Lower leg skin (tissue), 3 donors: ENCODE data around the gene COPS8.

Source experiments
- POLR2A ChIP-seq, 2 donors: fragments of 450-650 bp; IDR thresholded peaks; one replicate each; pipeline ENCODE4 v1.6.1; 2016 to 2017; ENCODE audit warnings: antibody characterized with exemption in 2 of 2, mild to moderate bottlenecking in 1 of 2, moderate library complexity in 1 of 2
- TF ChIP-seq, protein P1 (sequence below), 3 donors: fragments of 450-650 bp; IDR thresholded peaks; one replicate each; pipeline ENCODE4 v1.5.1; 2016; ENCODE audit warnings: antibody characterized with exemption in 3 of 3, mild to moderate bottlenecking in 3 of 3, moderate library complexity in 2 of 3

- TF ChIP-seq, protein P1, sequence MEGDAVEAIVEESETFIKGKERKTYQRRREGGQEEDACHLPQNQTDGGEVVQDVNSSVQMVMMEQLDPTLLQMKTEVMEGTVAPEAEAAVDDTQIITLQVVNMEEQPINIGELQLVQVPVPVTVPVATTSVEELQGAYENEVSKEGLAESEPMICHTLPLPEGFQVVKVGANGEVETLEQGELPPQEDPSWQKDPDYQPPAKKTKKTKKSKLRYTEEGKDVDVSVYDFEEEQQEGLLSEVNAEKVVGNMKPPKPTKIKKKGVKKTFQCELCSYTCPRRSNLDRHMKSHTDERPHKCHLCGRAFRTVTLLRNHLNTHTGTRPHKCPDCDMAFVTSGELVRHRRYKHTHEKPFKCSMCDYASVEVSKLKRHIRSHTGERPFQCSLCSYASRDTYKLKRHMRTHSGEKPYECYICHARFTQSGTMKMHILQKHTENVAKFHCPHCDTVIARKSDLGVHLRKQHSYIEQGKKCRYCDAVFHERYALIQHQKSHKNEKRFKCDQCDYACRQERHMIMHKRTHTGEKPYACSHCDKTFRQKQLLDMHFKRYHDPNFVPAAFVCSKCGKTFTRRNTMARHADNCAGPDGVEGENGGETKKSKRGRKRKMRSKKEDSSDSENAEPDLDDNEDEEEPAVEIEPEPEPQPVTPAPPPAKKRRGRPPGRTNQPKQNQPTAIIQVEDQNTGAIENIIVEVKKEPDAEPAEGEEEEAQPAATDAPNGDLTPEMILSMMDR (IDR thresholded peaks at IDR 0.05) = no peak
- TF ChIP-seq POLR2A (IDR thresholded peaks at IDR 0.05) = no peak
Measured at GRCh38 chr2:237130562-237131421, 45.1 kb downstream of the COPS8 start.
